T-helper 22 cell (primary cell): ENCODE measurements around the gene KIFC3.
"Not testable (repeated sequence)": the region's sequence is repeated elsewhere in the genome, so short reads cannot be mapped to it uniquely, and the experiment has no call there.

Source experiments
- DNase-seq: peaks from one replicate; pipeline ENCODE4 v3.0.0-alpha.2; 2020; ENCODE audit warnings: low read depth

KIFC3 gene

DNA sequence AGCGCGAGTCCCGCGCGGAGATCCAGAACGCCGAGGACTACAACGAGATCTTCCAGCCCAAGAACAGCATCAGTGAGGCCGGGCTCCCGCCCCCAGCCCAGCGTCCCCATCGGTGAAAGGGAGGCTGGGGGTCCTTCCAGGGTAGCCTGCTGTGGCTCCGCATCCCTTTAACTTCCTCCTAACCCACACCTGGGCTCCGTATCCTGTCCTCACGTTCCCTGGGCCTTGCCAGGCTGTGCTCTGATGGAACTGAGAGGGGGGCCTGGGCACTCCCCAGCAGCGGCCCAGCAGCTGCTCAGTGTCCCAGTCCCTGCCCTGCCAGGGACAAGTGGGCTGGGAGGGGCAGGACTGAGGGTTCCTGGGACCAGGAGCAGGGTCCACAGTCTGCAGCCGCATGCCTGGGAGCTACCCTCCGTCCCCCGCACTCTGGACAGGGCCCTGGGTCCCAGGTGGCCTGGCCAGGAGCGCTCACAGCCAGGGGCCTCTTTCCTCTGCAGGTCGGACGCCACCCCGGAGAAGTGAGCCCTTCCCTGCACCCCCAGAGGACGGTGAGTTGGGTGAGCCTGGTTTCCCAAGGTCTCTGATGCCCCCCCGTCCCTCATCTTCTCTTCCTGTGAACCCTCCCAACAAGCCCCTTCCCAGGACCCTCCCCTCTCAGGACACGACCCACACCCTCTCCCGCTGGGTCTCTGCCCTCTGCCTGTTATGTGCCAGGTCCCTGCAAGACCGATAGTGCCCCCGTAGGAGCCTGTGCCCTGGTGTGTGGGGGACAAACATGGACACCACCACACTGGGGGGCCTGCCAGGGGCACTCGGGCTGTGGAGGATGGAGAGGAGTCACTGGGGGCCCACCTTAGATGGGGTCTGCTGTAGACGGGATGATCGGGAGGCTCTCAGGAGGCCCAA, 48.6 kb downstream of the KIFC3 start:
- no peak for DNase-seq

DNA sequence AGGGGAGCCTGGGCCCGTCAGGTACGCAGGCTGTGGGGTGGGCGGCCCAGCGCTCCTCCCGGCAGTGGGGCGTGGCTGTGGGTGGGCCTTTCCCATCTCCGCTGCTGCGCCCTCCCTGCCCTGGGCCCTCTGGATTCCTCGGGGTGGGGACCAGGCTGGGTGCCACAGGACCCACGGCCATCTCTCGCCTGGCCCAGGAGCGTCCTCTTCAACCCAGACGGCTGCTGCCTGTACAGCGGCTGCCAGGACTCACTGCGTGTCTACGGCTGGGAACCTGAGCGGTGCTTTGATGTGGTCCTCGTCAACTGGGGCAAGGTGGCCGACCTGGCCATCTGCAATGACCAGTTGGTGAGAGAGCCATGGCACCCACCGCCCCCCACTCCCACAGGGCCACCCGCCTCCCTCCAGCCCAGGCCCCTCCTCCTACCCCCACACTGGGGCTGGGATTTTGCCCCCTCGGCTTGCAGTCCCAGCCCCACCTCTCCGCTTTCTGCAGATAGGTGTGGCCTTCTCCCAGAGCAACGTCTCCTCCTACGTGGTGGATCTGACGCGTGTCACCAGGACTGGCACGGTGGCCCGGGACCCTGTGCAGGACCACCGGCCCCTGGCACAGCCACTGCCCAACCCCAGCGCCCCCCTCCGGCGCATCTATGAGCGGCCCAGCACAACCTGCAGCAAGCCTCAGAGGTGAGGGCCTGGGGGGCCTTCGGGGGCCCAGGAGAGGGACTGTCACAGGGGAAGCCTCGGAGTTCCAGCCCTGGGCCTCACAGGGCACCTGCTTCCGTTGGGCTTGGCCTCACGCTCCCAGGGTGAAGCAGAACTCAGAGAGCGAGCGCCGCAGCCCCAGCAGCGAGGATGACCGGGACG, 49.5 kb downstream of the KIFC3 start:
- DNase-seq = no peak

DNA sequence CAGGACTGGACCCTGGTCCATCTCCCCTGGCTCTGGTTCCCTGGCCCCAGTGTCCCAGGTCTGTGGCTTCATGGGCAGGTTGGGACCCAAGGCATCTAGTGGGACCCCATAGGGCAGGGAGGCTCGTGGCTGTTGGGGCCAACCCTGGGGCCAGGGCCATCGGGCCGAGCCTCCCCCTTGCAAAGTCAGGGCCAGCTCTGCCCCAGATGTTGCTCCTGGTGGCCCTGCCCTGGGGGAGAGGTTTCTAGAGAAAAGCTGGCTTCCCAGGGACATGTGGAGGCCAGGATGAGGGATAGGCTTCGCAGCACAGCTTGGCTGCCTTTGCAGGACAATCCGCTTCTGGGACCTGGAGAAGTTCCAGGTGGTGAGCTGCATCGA, 50.1 kb downstream of the KIFC3 start:
- DNase-seq = no peak

DNA sequence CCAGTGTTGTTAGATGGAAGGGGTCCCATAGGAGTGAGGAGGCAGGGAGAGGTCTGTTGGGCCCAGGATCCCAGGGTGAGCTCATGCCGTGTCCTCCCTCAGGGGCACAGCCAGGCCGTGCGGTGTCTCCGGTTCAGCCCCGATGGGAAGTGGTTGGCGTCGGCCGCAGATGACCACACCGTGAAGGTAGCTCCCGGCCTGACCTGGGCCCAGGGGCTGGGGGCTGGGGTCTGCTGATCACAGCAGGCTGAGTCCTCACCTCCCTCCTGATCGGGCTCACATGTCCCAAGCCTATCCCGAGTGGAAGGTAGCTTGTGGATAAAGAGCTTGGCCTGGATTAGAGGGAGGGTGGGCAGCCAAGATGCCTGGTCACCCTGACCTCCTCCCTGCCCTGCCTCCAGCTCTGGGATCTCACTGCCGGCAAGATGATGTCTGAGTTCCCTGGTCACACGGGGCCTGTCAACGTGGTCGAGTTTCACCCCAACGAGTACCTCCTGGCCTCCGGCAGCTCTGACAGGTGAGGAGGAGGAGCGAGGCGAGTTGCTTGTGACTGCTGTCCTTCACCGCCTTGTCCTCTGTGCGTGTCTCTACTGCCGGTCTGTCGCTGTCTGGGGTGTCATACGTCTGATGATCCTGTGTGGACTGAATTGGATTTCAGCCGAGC, 50.6 kb downstream of the KIFC3 start:
- DNase-seq = no peak

DNA sequence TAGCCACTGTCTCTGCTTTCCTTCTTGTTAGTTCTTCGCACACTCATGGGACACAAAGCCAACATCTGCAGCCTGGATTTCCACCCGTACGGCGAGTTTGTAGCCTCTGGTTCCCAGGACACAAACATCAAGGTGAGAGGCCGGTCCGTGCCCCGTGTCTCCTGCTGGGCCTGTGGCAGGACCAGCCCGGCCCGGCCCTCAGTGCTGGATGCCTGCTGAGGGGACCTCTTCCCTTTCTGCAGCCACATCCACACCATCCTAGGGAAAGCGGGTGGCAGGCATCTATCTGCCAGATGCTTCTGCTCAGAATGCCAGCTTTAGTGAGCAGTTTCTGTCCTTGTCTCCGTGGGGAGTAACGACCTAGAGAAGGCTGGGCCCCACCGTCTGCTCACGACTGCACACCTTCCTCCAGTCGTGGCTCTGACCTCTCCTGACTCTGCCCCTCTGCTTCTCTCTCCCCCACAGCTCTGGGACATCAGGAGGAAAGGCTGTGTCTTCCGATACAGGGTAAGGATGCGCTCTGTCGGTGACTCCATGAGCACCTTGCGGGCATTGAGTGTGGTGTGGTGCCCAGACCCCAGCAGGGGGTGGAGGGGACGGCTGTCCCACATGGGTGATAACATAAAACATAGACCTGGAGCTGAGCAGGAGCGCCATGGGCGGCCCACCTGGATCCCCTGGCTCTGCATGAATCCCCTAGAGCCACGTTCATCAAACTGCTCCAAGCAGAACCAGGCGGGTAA, 51.3 kb downstream of the KIFC3 start:
- no peak for DNase-seq

DNA sequence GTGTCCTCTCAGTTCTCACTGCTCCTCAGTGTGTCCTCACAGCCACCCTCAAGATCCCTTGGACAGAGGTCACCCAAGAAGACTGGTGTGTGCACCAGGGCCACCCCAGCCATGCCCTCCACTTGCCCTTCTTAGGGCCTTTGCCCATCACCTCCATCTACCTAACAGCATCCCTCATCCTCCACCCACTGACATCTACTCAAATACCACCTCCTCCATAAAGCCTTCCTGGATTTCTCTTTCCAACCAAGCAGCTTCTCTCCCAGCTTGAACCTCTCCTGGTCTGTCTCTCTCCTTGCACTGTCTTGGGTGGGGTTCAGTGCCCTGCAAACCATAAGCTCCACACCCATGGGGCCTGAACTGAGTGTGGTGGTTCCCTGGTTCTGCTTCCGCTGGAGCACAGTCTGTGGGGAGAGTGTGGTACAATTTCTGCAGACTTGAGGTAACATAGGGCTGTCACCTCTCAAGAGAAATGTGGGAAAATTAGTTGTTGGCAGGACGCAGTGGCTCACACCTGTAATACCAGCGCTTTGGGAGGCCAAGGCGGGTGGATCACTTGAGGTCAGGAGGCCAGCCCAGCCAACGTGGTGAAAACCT, 52.3 kb downstream of the KIFC3 start:
- no peak for DNase-seq

DNA sequence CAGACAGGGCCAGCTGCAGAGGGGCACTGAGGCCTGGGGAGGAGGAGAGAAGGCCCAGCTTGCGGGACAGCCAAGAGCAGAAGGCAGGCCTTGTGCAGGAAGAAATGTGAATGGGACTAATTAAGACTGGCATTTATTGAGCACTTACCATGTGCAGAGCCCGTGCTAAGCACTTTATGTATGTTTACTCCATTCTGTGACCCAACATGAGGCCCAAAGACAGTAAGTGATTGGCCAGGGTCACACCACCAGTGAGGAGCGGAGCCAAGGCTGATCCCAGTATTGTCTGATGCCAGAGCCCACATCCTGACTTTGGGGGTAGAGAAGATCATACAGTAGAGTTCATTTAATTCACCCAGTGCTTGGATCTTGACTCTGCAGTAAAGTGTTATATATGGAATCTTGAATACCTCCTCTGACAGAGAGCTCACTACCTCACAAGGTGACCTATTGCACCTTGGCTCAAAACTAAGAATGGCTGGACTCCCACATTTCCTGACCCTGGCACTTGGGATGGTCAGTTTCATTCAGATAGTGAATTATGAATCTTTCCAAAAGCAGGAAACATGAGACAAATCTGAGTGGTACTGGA, 53.1 kb downstream of the KIFC3 start:
- DNase-seq = no peak

DNA sequence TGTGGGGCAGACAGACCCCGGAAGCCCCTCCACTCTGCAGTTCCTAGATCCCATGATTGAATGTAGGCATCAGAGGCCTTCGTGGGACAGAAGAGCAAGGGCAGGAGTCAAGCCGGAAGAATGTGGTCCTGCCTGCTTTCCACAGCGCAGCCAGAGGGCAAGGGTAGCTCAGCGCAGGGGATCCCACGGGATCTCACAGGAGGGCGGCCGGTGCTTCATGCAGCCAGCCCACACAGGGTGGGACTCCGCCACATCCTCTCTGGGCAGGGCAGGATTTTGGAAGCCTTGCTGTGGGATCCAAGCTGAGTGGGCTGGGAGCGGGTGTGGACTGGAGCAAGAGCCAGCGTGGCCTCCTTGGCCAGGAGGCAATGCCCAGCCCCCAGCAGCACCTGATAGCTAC, 53.7 kb downstream of the KIFC3 start:
- DNase-seq = no peak

DNA sequence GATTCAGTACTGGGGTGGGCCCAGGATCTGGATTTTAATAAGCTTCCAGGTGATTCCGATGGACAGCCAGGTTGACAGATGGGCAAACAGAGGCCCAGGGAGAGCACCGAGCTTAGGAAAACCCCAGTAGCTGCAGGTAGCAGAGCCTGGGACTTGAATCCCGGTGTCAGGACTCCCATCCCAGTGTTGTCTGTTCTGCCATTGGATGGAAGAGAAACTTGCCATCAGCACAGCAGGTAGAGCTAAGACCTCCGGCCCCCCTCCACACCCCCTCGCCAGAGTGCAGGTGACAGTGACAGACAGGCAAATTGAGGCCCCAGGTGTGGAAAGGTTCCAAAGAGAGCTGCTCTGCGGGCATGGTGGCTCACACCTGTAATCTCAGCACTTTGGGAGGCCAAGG, 54.3 kb downstream of the KIFC3 start:
- no peak for DNase-seq

DNA sequence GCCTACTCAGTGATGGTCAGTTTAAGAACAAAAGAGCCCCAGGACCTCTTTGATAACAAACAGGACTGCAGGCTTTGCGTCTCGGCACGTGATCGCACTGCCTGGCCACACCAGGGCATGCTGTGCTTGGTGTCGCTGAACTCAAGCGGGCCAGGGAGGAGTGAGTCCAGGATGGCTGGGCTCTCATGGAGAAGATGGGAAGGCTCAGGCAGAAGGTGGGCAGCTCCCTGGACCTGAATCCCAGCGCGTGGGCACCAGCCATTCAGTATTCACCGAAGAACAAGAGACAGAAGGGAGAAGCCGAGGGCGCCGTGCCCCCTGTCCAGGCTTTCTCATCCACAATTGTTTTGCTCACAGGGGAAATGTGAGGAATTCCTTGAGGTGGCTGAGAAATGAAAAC, 54.8 kb downstream of the KIFC3 start:
- no peak for DNase-seq

DNA sequence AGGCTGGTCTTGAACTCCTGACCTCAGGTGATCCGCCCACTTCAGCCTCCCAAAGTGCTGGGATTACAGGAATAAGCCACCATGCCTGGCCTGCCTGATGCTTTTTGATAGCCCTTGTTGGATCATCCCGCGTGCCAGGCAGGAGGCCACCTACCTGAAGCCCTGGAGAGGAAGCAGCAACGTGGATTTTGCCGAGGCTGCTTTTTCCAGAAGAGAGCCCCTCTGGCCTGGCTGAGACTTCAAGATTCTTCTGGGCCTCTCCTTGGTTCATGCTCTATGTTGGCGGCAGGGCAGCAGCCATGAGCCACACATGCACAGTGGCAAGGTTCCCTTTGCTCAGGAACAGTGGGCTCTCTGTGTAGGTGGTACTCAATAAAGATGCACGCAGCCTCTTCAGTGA, 55.2 kb downstream of the KIFC3 start:
- DNase-seq = no peak

DNA sequence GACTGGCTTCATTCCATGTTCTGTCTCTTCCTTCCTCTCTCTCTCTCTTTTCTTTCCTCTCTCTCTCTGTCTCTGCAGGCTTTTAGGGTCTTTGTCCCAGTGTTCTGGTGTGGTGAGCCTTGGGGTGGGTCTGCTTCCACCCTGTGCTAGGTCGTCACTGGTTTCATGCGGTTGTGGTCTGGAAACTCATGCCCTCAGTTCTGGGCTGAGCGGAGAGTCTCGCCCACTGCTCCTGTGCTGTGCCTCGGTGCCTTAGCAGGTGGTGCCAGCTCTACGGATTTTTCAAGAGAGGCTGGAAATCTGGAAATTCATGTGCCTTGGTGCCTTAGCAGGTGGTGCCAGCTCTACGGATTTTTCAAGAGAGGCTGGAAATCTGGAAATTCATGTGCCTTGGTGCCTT, 56.0 kb downstream of the KIFC3 start:
- not testable (repeated sequence) for DNase-seq

DNA sequence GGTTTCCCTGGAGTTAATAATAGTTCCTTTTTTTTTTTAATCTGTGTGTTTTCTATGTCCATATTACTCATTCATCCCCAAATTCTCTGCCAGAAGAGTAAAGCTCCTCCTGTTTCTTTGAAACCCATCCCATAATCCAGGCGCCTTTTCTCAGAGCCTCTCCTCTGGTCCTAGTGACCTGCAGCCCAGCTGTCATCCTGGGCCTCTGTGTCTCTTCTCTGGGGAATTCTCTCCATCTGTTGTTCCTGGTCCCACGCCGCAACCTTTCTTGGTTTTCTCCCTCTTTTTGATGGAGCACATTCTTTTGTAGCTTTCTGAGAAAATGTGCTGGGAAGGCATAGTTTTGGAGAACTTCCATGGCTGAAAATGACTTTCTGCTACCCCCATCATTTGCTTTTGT, 56.5 kb downstream of the KIFC3 start:
- no peak for DNase-seq

DNA sequence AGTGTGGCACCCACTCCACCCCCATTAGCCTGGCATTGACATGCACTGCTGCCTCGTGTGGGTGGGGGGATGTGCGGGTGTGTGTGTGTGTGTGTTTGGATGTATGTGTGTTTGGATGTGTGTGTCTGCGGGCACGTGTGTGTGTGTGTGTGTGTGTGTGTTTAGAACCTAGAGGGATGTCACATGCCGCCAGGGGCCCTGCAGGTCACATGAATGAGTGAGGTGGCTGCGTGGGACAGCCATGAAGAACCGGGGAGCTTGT, 57.7 kb downstream of the KIFC3 start:
- no peak for DNase-seq

DNA sequence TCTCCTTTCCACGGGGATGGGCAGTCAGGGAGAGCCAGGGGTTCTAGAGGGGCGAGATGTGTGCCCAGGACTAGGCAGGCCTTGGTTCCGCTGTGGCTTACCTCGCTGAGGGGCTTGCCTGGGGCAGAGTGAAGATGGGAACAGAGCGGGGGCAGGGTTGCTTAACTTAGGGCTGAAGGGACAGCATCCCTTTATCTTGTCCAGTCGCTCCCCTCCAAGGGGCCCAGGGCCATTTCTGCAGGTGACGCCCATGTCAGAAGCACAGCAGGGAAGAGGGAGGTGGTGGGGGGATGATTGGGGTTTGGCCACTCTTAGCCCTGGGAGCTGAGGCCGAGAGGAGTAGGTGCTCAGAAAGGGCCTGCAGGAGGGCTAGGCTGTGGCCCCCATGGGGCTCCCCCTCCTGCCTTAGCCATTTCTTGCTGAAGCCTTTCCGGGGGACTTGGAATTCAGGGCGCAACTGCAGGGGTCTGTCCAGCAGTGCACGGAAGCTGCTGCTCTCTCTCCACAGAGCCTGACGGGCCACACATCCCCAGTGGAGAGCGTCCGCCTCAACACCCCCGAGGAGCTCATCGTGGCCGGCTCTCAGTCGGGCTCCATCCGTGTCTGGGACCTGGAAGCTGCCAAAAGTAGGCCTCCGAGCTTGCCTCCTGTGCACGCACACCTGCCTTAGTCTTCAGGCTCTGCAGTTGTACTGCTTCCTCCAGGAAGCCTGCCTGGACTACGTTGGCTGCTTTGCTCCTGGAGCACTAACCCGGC, 58.2 kb downstream of the KIFC3 start:
- DNase-seq = no peak

DNA sequence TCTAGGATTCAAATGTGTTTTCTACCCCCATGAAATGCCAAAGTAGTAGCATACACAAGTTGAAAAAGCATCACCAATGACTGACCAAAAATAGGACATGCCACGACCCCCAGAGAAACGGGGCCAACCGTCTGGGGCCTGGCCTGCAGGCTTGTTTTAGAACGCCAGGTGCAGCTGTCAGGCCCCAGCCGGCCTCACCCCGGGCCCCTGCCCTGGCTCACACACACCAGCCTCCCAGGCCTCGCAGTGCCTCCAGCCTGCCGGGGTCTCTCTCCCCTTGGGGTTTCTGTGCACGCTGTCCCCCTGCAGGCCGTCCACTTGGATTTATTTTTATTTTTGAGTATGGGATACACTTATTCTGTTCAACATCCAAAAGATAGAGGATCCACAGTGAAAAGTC, 58.8 kb downstream of the KIFC3 start:
- DNase-seq = no peak

DNA sequence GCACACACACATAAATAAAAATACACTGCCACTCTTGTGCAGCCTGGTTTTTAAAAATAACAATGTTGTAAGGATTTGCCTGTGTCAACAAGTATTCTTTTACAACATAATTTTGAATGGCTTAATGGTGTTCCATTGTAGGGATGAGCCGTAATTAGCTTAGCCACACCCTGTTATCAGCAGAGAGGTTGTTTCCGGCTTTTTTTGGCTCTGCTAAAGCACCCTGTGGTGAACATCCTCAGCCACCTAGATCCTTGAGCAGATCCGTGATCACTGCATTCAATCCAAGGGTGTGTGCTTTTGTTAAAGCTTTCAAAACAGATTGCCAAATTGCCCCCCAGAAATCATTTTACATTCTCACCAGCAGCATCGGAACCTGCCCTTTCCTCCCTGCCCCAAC, 59.7 kb downstream of the KIFC3 start:
- no peak for DNase-seq

DNA sequence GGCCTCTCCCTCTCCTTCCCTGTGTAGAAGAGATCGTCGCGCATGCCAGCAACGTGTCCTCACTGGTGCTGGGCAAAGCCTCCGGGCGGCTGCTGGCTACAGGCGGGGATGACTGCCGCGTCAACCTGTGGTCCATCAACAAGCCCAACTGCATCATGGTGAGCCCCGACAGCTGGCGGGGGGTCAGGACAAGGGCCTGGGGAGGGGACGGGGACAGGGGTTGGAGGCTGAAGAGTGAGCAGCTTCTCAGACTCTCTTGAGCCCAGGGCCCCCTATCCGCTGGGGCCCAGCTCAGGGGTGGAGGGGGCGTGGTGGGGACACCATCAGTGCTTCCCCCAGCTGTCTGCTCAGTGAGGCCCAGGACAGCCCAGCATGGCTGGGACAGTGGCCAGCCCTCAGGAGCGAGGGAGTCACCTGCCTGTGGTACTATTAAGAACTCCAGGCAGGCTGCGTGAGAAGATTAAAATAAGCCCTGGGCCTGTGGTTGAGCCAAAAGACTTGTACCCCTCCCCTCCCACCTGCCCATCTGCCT, 60.6 kb downstream of the KIFC3 start:
- no peak for DNase-seq

DNA sequence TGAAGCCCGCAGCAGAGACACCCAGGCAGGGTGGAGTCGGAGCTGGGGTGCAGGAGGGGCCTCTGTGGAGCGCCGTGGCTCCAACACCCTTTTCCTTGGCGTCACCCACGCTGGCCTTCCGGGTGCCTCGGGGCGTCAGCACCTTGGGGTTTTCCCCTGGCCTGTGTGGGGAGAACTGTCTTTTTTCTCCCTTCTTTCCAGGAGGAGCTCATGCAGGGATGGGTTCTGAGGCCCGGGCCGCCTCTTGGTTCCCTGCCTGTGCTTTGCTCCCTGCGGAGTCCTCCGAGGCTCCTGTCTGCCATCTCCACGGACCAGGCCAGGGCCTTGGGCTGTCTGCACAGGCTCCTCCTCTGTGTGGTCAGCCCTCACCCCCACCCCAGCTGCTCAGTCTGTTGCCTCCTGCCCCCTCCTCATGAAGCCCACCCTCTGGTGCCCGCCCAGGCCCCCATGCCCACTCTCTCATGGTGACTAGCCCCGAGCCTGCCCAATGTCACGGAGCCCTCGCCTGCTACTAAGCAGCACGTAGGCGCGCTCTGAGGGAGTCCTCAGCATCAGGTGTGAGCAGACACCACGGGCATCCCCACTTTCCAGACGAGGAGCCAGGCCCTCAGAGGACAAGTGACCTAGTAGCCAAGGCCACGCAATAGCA, 61.7 kb downstream of the KIFC3 start:
- no peak for DNase-seq
